Bronchial epithelial cell (primary cell): Measurements from ENCODE around the gene DGKD. TPM values are rescaled to one million over a fixed set of nuclear protein-coding genes. Genes with fewer than 3 reads are reported as not detected.
A peak's percentile ranks its signal among the peaks of the same experiment; 100 is the strongest.

ENCODE experiments used
- DNase-seq: peaks from one replicate; pipeline ENCODE4 v3.0.0-alpha.2; 2010; ENCODE audit warnings: low read depth
- FAIRE-seq: peaks from 2 replicates; lab custom pipeline; 2011; peaks lifted over from hg19 to GRCh38; lab: Jason Lieb, UNC
- H3K27me3 ChIP-seq: 2 replicates; pipeline ENCODE4 v1.5.1; 2011; ENCODE audit warnings: low read length; ENCODE audit not compliant: control insufficient read depth, insufficient read depth
- H3K36me3 ChIP-seq: 2 replicates; pipeline ENCODE4 v1.5.1; 2011; ENCODE audit warnings: low read length; ENCODE audit not compliant: control insufficient read depth, insufficient read depth
- H3K4me3 ChIP-seq: 2 replicates; pipeline ENCODE4 v1.5.1; 2011; ENCODE audit warnings: mild to moderate bottlenecking, low read depth, low read length, control low read depth
- CTCF ChIP-seq: IDR thresholded peaks from 2 replicates; pipeline ENCODE4 v1.5.1; 2011; ENCODE audit warnings: mild to moderate bottlenecking, moderate library complexity, low read length, control low read depth, inconsistent platforms; ENCODE audit not compliant: insufficient read depth, severe bottlenecking
- total RNA-seq: library from RNA; depleted of rRNA; stranded (reverse); fragments of >200 nt; gene quantifications from 2 replicates; pipeline ENCODE4 v1.2.1, GENCODE V29; 2014

DGKD gene
- total RNA-seq, result 14.5 and 20.7 TPM in 2 replicates

- TF ChIP-seq CTCF, result peak; percentile 23
- Histone ChIP-seq H3K4me3 (peak within 1 kb of the TSS; percentile 57), H3K36me3 (no peaks in the 10 kb centered on the region), H3K27me3 (no peaks in the 10 kb centered on the region)
- DNase-seq (no peak), FAIRE-seq (no peak)
Measured at GRCh38 chr2:233353769-233354499, at the start of gene DGKD. DGKD (plus strand) TSS chr2:233354494; CDS start chr2:233354519, 25 bp downstream.

GRCh38 chr2:233307565-233307964, 46.7 kb upstream of the DGKD start, which contains the start of gene SAG:
SAG (plus strand) TSS chr2:233307816; CDS start chr2:233309190, 1,374 bp downstream.
- no peak for TF ChIP-seq CTCF
- Histone ChIP-seq H3K36me3 (no peaks in the 10 kb centered on the region), H3K27me3 (no peaks in the 10 kb centered on the region), H3K4me3 (no peak within 1 kb of the TSS)
- FAIRE-seq, result peak; percentile 75
- no peak for DNase-seq

- FAIRE-seq, result no peak
Measured at GRCh38 chr2:233311241-233311926, 42.9 kb upstream of the DGKD start.

GRCh38 chr2:233312874-233313273, 41.4 kb upstream of the DGKD start:
- FAIRE-seq (no peak), DNase-seq (no peak)
- H3K27me3 ChIP-seq, result no peaks in the 10 kb centered on the region
- H3K36me3 ChIP-seq, result no peaks in the 10 kb centered on the region
- no peak overlapping the region for H3K4me3 ChIP-seq
- TF ChIP-seq CTCF, result no peak

More at GRCh38 chr2:233311241-233311926, 42.9 kb upstream of the DGKD start:
- H3K27me3 ChIP-seq, result no peaks in the 10 kb centered on the region
- H3K4me3 ChIP-seq, result no peak overlapping the region
- TF ChIP-seq CTCF, result no peak
- no peaks in the 10 kb centered on the region for H3K36me3 ChIP-seq
- DNase-seq, result no peak

- TF ChIP-seq CTCF, result no peak
Measured at GRCh38 chr2:233314180-233314925, 39.9 kb upstream of the DGKD start.

More at GRCh38 chr2:233314180-233314925, 39.9 kb upstream of the DGKD start:
- no peaks in the 10 kb centered on the region for H3K27me3 ChIP-seq
- FAIRE-seq (no peak), DNase-seq (no peak)
- H3K4me3 ChIP-seq, result no peak overlapping the region
- no peaks in the 10 kb centered on the region for H3K36me3 ChIP-seq
